Stimulated activated CD4-positive, alpha-beta T cell treated with anti-CD3 and anti-CD28 coated beads, Interleukin-2, amount 100 ng/mL, for 4 hours (primary cell): Measurements from ENCODE around the gene SINHCAF.
"Not testable (repeated sequence)": the region's sequence is repeated elsewhere in the genome, so short reads cannot be mapped to it uniquely, and the experiment has no call there.

ENCODE experiments used
- DNase-seq: peaks from one replicate; pipeline ENCODE4 v3.0.0-alpha.2; 2020; ENCODE audit warnings: low read depth

Gene SINHCAF

DNA sequence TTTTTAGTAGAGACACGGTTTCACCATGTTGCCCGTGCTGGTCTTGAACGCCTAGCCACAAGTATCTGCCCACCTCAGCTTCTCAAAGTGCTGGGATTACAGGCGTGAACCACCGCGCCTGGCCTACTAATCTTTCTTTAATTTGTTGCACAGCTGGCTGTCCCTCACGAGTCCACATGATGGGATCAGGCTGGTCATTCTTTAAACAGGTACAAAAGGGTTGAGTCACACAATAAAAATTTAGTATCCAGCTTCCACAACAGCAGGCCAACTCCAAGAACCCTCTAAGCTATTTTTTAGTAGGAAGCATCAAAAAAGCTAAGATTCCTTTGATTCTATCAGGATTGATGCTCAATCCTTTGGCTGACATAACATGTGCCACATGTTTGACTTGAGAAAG lies 17.8 kb downstream of the SINHCAF start:
- no peak for DNase-seq

DNA sequence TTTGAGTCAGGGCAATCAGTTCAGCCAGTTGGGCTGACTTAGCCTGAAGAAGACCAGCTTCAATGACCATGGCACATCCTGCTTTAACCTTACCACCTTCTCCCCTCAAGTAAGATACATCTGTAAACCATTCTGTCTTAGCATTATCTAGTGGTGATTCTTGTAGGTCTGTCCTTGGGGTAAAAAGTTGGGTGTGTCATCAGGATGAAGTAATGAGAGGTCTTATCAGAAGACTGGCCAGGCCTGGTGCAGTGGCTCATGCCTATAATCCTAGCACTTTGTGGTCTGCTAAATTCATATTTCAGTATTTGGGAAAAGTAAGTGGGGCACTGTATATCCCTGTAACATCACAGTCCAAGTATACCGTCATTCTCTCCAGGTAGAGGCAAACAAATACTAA lies 19.1 kb downstream of the SINHCAF start:
- DNase-seq = no peak

- no peak for DNase-seq
These were observed 22.5 kb downstream of the SINHCAF start for GRCh38 chr12:31303466-31303865.

DNA sequence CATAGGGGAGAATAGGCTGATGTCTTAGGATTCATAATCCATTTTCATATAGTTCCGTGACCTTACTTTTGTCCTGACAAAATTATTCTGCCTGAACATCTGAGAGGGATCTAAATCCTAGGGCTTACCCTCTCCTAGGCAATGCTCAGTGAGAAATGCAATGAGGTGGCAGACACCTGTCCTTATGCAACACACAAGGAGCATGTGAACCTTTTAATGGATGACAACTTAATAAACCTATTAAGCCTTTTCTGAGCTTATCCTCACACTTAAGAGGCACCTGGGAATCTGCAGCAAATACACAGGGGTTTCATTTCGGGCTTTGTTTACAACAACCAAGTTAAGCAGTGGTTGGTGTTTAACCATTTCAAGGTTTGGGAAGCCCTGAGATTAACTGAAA lies 24.6 kb downstream of the SINHCAF start:
- no peak for DNase-seq

DNA sequence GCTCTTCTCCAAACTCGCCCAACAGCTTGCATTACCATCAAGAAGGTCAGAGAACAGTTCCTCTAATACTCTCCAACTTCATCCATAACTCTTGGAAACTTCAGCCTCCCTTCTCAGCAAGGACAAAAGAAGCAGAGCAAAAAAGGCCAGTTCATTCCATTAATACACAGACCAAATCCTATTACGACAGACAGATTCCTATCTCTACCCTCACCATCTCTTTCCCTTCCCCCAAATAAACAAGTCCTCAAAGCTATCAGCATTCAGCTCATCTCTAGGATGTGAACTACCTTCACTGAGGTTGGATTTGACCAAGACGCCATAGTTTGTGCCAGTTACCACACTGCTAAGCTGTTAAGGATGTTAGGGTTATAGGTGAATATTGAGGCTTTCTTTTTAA lies 25.2 kb downstream of the SINHCAF start:
- no peak for DNase-seq

- DNase-seq = no peak
These were observed 25.6 kb downstream of the SINHCAF start for GRCh38 chr12:31300341-31300740.

- no peak for DNase-seq
These were observed 27.0 kb downstream of the SINHCAF start for GRCh38 chr12:31298922-31299321.

DNA sequence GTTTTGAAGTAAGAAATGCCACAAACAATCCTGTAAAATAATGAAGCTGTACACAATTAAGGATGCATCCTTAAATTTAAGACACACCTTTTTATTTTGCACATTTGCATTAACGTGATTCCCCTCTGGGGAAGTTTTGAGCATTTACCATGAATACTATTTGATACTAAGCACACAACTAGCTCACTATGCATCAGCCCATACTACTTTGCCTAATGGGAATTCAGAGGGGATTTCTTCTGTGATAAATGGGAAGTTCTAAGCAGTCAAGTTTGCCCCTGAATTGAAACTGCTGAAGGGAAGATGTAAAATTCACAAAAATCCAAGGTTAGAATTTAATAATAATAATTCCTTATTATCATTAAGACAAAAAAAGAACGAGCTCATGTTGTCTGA lies 27.4 kb downstream of the SINHCAF start:
- no peak for DNase-seq

DNA sequence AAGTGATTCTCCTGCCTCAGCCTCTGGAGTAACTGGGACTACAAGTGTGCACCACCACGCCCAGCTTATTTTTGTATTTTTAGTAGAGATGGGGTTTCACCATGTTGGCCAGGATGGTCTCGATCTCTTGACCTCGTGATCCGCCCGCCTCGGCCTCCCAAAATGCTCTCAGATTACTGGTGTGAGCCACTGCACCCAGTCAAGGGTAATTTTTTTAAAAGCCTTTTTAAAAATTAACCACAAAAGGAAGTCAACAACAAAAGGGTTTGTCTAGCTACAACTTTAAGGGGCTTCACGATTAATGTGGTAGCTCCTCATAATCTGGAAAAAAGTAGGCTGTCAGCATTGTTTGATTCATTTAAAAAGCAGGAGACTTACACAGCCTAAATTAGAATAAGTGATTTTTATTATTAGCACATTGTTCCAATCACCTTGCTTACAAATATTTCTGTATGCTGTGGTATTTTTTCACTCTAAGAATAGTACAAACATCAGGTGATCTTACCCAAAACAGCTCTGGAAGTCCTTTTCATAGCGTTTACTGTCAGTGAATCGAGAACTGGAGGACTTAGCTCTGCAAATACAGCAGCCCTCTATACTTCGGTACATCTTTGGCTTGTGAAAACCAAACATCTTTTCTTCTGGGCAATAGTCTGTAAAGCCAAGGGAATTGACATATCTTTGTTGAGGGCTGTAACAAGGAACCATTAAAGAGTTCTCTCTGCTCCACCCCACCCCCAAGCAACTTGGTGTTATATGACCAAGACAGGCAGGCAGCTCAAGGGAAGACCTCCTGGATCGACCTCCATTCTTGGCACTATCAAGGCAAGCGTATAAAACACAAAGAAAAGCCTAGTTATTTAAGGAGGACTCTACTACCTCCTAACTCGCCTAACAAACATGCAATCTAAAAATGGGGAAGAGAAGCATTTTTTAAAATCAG lies 28.1 kb downstream of the SINHCAF start:
- no peak for DNase-seq

- no peak for DNase-seq
These were observed 36.5 kb downstream of the SINHCAF start for GRCh38 chr12:31289441-31289840.

DNA sequence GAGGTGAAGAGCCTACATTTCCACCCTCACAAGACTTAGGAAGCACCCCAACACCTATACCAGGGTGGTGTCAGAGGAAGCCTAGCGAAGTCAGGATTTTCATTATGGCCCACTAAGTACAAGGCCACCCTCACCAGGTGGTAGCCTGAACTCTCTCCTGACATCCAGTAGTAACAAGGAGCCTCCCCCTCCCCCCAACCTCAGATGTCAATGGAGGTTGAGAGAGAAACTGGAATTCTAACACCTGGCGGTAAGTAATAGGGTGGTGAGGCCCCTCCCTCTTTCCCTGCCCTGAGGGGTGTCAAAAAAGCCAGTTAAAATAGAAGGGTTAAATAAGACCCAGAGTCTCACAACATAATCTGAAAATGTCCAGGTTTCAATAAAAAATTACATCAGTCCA lies 37.6 kb downstream of the SINHCAF start:
- no peak for DNase-seq

DNA sequence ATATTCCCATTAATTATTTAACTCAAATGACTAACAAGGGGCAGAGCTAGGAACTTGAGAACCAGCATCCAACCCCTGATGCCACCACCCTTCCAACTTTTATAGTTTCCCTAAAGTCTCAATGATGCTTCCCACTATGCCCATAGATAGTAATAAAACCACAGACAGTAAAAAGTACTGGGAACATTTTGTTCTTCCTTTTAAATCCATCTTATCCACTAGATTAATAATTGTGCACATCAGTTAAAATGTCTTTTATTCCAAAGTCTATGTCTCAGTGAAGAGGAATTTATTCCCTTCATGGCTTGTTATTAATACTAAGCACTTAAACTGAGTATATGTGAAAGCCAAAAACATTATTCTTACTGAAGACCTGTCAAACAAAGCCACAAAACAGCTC lies 45.8 kb downstream of the SINHCAF start:
- no peak for DNase-seq

DNA sequence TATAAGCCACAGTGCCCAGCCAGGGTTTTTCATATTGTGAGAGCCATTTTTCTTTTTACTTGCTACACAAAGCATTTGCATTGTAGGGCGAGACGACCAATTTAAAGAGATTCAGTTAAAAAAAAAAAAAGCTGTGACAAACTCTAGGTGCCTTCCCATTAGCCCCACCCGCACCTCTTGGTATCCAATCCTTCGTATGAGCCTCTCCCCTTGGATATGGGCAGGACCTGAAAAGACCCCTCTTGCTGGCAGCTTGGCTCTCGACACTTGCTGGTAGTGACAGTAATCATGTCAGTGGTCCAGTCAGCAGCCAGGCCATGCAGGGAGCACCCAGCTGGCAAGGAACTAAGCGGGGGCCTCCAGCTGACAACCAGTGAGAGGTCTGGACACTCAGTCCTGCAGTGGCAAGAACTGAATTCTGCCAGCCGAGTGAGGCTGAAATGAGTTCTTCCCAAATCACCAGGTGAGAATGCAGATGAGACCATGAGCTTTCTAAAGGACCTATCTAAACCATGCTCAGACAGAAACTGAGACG lies 46.5 kb downstream of the SINHCAF start:
- DNase-seq = no peak

GRCh38 chr12:31278832-31279231 lies 47.1 kb downstream of the SINHCAF start:
- no peak for DNase-seq

GRCh38 chr12:31278424-31278823 lies 47.5 kb downstream of the SINHCAF start:
- DNase-seq = no peak

GRCh38 chr12:31277081-31277480 lies 48.9 kb downstream of the SINHCAF start:
- no peak for DNase-seq

DNA sequence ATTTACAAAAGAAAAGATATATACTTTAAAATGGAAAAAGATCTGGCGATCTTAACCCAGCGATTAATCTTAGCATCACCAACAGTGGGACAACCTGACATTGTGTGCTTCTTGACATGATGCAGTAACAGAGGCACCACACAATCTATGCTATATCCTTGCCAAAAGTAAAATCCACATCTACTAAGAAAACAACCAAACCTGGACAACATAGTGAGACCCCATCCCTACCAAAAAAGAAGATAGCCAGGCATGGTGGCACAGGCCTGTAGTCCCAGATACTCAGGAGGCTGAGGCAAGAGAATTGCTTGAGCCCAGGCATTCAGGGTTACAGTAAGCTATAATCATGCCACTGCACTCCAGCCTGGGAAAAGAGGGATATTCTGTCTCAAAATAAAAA lies 50.5 kb downstream of the SINHCAF start:
- no peak for DNase-seq

DNA sequence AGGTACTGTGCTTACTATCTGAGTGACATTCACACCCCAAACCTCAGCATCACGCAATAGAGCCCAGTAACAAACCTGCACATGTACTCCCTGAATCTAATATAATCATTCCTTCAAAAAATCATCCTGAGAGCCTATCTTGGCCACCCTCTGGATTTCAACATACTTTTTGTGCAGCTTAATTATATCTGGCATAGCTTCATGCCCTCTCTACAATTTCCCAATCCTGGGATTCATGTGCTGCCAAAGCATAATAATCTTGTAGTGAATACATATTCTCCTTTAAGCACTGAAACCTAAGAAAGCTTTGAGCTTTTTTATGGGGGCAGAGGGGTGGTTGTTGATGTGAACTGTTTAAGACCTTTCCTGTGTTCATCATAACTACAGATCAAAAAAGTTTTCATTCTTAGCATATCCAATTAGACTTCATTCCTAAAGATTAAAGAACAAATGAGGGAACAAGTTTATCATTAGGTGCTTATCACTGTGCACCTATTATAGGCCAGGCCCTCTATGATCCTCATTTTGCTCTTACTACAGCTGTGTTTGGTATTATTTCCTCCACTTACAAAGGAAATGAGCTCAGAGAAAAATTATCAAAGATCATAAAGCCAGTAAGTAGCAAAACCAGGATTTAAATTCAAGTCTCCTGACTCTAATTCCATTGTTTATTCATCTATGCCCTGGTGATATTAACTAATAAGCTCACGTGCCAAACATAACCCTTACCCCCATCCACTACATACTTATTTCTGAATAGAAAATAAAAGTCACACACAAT lies 51.2 kb downstream of the SINHCAF start:
- no peak for DNase-seq

DNA sequence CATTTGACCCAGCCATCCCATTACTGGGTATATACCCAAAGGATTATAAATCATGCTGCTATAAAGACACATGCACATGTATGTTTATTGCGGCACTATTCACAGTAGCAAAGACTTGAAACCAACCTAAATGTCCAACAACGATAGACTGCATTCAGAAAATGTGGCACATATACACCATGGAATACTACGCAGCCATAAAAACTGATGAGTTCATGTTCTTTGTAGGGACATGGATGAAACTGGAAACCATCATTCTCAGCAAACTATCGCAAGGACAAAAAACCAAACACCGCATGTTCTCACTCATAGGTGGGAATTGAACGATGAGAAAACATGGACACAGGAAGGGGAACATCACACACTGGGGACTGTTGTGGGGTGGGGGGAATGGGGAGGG lies 52.2 kb downstream of the SINHCAF start:
- DNase-seq = not testable (repeated sequence)

DNA sequence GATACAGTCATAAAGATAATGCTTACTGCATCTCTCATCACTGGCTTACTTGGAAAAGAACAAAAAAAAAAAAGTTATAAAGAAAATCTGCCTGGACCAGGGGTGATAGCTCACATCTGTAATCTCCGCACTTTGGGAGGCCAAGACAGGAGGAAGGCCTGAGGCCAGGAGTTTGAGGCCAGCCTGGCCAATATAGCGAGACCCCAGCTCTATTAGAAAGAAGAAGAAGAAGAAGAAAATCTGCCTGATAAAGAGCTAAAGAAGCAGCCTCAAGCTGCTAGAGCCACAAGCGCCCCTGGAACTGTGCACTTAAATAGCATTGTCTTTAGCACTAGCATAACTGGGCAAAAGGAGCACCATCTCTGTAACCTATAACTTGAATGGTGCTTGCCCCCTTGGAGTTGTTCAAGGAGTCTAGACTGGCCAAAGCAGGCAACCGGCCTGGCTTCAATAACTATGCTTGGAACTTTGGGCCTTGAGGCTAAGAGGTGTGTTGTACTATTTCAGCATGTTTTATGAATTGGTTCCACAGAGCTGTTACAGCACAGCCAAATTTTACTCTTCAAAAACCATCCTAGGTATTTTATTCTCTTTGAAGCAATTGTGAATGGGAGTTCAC lies 53.2 kb downstream of the SINHCAF start:
- DNase-seq = no peak

DNA sequence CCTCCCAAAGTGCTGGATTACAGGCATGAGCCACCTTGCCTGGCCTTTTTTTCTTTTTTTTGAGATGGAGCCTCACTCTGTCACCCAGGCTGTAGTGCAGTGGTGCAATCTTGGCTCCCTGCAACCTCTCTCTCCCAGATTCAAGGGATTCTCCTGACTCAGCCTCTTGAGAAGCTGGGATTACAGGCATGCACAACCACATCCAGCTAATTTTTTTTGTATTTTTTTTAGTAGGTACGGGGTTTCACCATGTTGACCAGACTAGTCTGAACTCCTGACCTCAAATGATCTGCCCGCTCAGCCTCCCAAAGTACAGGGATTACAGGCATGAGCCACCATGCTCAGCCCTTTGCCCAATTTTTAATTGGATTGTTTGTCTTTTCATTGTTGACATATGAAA lies 58.0 kb downstream of the SINHCAF start:
- DNase-seq = no peak

- no peak for DNase-seq
These were observed 60.2 kb downstream of the SINHCAF start for GRCh38 chr12:31265722-31266121.

GRCh38 chr12:31263661-31264060 lies 62.3 kb downstream of the SINHCAF start:
- DNase-seq = no peak
